Right renal pelvis (tissue), 4 donors: ENCODE data around the gene HRNR. TPM values are rescaled to one million over a fixed set of nuclear protein-coding genes. Genes with fewer than 3 reads are reported as not detected.
"Not testable (repeated sequence)": the region's sequence is repeated elsewhere in the genome, so short reads cannot be mapped to it uniquely, and the experiment has no call there.

ENCODE experiments used
- DNase-seq, 4 donors: peaks; one replicate each; pipeline ENCODE4 v3.0.0-alpha.2; 2013; ENCODE audit warnings: low read depth in 4 of 4, low spot score in 3 of 4, missing footprints in 1 of 4
- polyA plus RNA-seq, 4 donors: library from polyadenylated mRNA; unstranded; fragments of 120-200 nt; gene quantifications; one replicate each; pipeline ENCODE4 v1.2.1, GENCODE V29; 2013; ENCODE audit not compliant: insufficient read length in 4 of 4

HRNR gene
- polyA plus RNA-seq, result 1 to 10 TPM in 1 of 4 donors, under 1 TPM in 3; 0.19 to 1.0 (median 0.55) TPM

- no peak for DNase-seq
Observed at GRCh38 chr1:152224093-152224492, at the start of gene HRNR. Gene HRNR, minus strand, starts transcription at chr1:152224193. Its CDS starts 940 bp downstream, at chr1:152223253.

GRCh38 chr1:152256394-152256793, 32.4 kb upstream of the HRNR start:
- not testable (repeated sequence) for DNase-seq

- DNase-seq, result no peak
Observed at GRCh38 chr1:152252157-152252556, 28.2 kb upstream of the HRNR start.

GRCh38 chr1:152251391-152251790, 27.4 kb upstream of the HRNR start:
- DNase-seq, result no peak

- no peak for DNase-seq
Observed at GRCh38 chr1:152247316-152247715, 23.3 kb upstream of the HRNR start.

DNA sequence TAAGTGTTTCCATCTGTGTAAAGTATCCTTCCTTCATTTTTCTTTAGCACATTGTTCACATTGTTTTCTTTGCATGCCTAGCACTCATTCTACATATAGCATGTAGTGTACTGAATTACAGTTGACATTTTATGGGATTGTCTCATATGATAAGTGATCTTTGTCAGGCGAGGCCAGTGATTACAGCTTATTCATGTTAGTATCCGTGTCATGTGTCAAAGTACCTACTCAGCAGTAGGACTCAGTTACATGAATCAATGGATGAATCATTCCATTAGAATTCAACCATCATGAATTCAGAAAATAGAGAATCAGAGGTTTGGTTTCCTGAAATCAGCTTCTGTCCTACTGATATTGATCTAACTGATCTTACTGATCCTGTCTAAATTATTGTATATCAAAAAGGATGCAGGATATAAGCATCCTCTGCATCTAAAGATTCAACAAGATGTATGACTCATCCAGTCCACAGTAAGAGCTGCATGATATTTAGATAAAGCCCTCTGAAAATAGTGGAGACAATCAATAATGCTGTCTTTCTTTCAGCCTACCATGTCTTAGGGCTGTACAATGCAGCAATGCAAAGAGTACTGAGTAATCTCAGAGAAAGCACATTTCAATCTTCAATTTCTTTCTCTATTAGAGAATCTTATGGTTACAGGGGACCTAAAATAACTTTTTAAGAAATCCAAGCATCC, 20.7 kb upstream of the HRNR start:
- no peak for DNase-seq

DNA sequence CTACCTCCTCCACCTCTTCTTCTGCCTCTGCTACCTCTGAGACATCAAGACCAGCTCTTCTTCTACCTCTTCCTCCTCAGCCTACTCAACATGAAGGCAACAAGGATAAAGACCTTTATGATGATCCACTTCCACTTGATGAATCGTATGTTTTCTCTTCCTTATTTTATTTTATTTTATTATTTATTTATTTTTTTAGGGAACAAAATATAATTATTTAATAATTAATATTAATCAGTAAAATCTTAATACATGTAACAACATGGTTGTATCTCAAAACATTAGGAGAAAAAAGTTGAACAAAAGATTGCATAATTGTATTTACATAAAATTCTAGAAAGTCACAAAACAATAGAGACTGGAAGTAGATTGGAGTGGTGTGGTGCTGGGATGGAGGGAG, 13.1 kb upstream of the HRNR start:
- no peak for DNase-seq

GRCh38 chr1:152228831-152229230, 4.8 kb upstream of the HRNR start:
- DNase-seq, result no peak

- DNase-seq, result no peak
Observed at GRCh38 chr1:152227310-152227928, 3.4 kb upstream of the HRNR start.

- no peak for DNase-seq
Observed at GRCh38 chr1:152225678-152226077, 1.7 kb upstream of the HRNR start.

DNA sequence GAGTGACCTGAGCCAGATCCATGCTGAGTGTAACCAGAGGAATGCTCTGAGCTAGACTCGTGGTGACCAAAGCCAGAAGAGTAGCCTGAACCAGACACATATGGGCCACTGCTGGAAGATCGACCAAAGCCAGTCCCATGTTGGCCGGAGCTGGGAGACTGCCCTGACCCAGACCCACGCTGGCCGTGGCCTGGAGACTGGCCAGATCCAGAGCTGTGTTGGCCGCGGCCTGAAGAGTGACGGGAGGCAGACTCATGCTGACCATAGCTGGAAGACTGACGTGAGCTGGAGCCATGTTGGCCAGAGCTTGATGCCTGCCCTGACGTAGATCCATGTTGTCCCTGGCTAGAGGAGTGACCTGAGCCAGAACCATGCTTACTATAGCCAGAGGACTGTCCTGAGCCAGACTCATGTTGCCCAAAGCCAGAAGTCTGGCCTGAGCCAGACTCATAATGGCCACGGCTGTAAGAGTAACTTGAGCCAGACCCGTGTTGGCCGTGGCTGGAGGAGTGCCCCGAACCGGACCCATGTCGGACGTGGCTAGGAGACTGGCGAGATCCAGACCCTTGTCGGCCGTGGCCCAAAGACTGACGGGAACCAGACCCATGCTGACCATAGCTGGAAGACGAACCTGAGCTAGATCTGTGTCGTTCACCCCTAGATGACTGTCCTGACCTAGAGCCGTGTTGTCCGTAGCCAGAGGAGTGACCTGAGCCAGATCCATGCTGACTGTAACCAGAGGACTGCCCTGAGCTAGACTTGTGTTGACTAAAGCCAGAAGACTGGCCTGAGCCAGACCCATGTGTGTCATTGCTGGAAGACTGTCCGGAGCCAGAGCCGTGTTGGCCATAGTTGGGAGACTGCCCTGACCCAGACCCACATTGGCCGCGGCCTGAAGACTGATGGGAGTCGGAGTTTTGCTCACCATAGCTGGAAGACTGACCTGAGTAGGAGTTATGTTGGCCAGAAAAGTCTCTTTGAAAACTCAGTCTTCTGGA, 3.5 kb downstream of the HRNR start:
- DNase-seq, result no peak

DNA sequence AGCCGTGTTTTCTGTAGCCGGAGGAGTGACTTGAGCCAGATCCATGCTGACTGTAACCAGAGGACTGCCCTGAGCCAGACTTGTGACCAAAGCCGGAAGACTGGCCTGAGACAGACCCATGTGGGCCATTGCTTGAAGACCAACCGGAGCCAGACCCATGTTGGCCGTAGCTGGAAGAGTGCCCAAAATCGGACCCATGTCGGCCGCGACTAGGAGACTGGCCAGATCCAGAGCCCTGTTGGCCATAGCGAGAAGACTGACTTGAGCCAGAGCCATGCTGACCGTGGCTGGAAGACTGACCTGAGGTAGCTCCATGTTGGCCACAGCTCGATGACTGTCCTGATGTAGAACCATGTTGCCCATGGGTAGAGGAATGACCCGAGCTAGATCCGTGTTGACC, 4.6 kb downstream of the HRNR start:
- not testable (repeated sequence) for DNase-seq

DNA sequence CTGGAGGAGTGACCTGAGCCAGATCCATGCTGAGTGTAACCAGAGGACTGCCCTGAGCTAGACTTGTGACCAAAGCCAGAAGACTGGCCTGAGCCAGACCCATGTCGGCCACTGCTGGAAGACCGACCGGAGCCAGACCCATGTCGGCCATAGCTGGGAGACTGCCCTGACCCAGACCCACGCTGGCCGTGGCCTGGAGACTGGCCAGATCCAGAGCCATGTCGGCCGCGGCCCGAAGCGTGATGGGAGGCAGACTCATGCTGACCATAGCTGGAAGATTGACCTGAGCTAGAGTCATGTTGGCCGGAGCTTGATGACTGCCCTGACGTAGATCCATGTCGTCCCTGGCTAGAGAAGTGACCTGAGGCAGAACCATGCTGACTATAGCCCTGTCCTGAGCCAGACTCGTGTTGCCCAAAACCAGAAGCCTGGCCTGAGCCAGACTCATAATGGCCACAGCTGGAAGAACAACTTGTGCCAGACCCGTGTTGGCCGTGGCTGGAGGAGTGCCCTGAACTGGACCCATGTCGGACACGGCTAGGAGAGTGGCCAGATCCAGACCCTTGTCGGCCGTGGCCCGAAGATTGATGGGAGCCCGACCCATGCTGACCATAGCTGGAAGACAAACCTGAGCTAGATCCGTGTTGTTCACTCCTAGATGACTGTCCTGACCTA, 5.1 kb downstream of the HRNR start:
- no peak for DNase-seq

DNA sequence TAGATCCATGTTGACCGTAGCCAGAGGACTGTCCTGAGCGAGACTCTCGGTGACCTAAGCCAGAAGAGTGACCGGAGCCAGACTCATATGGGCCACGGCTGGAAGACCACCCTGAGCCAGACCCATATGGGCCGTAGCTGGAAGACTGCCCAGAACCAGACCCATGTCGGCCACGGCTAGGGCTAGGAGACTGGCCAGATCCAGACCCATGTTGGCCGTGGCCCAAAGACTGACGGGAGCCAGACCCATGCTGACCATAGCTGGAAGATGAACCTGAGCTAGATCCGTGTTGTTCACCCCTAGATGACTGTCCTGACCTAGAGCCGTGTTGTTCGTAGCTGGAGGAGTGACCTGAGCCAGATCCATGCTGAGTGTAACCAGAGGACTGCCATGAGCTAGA, 8.4 kb downstream of the HRNR start:
- DNase-seq, result not testable (repeated sequence)

GRCh38 chr1:152214911-152215310, 9.1 kb downstream of the HRNR start:
- not testable (repeated sequence) for DNase-seq

- DNase-seq, result no peak
Observed at GRCh38 chr1:152198982-152199381, 25.0 kb downstream of the HRNR start.

- DNase-seq, result no peak
Observed at GRCh38 chr1:152197361-152197941, 26.5 kb downstream of the HRNR start.

GRCh38 chr1:152191711-152192110, 32.3 kb downstream of the HRNR start:
- DNase-seq, result no peak

- DNase-seq, result no peak
Observed at GRCh38 chr1:152191260-152191659, 32.7 kb downstream of the HRNR start.

GRCh38 chr1:152190589-152190988, 33.4 kb downstream of the HRNR start:
- no peak for DNase-seq
